Naive thymus-derived CD4-positive, alpha-beta T cell (primary cell): Measurements from ENCODE around the gene FLRT3. TPM values are rescaled to one million over a fixed set of nuclear protein-coding genes. Genes with fewer than 3 reads are reported as not detected.

ENCODE experiments used
- ATAC-seq: fragments of 150-1000 bp; cut with Tn5 transposase; 2 replicates; pipeline ENCODE4 v1.10.0; 2021; ENCODE audit warnings: mild to moderate bottlenecking, moderate library complexity
- CTCF ChIA-PET: fragments of 350-600 bp; sonication (Branson Sonifier 250); formaldehyde crosslinking; loops from one replicate; lab custom pipeline; 2021; ENCODE audit warnings: antibody characterized with exemption; lab: Charles Lee
- POLR2A ChIA-PET: fragments of 350-600 bp; sonication (Branson Sonifier 250); formaldehyde crosslinking; loops from one replicate; lab custom pipeline; 2021; ENCODE audit warnings: antibody characterized with exemption, inconsistent platforms; lab: Charles Lee
- DNase-seq, 9 donors: peaks; one replicate each; pipeline versions ENCODE4 v3.0.0 to v3.0.0-alpha.2; 2020 to 2022; ENCODE audit warnings: mixed read lengths in 1 of 9
- H3K27ac ChIP-seq: one replicate; pipeline ENCODE4 v1.7.0; 2013; ENCODE audit warnings: mild to moderate bottlenecking, low read depth, low read length, moderate library complexity
- H3K27me3 ChIP-seq, 2 donors: one replicate each; pipeline ENCODE4 v1.7.0; 2013; ENCODE audit warnings: low read length in 2 of 2, mild to moderate bottlenecking in 2 of 2, moderate library complexity in 2 of 2; ENCODE audit not compliant: control insufficient read depth in 2 of 2, insufficient read depth in 2 of 2
- H3K36me3 ChIP-seq, 3 experiments: 1 replicate in 2 of 3; 2 replicates in 1 of 3; pipeline ENCODE4 v1.7.0; 2013; ENCODE audit warnings: low read length in 3 of 3, mild to moderate bottlenecking in 3 of 3, moderate library complexity in 1 of 3; ENCODE audit not compliant: insufficient read depth in 3 of 3, control insufficient read depth in 2 of 3
- H3K4me1 ChIP-seq, 2 donors: one replicate each; pipeline ENCODE4 v1.7.0; 2013; ENCODE audit warnings: low read length in 2 of 2, mild to moderate bottlenecking in 2 of 2, moderate library complexity in 1 of 2; ENCODE audit not compliant: control insufficient read depth in 2 of 2, insufficient read depth in 2 of 2
- H3K4me3 ChIP-seq: 2 replicates; pipeline ENCODE4 v1.7.0; 2013; ENCODE audit warnings: mild to moderate bottlenecking, low read length
- H3K9me3 ChIP-seq, 3 experiments: 1 replicate in 2 of 3; 2 replicates in 1 of 3; pipeline ENCODE4 v1.7.0; 2013; ENCODE audit warnings: low read length in 3 of 3; ENCODE audit not compliant: control insufficient read depth in 2 of 3
- H3K27ac Mint-ChIP-seq, 9 donors: one replicate each; pipeline ENCODE4 v1.8.0; 2020 to 2022; ENCODE audit warnings: mixed read lengths in 9 of 9, mild to moderate bottlenecking in 8 of 9, moderate library complexity in 5 of 9, inconsistent platforms in 2 of 9
- H3K27me3 Mint-ChIP-seq, 5 donors: one replicate each; pipeline ENCODE4 v1.8.0; 2021 to 2022; ENCODE audit warnings: mixed read lengths in 5 of 5, mild to moderate bottlenecking in 1 of 5
- H3K36me3 Mint-ChIP-seq, 5 donors: one replicate each; pipeline ENCODE4 v1.8.0; 2020 to 2022; ENCODE audit warnings: mixed read lengths in 5 of 5, mild to moderate bottlenecking in 3 of 5, inconsistent platforms in 1 of 5
- H3K4me1 Mint-ChIP-seq, 7 donors: one replicate each; pipeline ENCODE4 v1.8.0; 2020 to 2022; ENCODE audit warnings: mixed read lengths in 7 of 7, mild to moderate bottlenecking in 3 of 7, inconsistent platforms in 1 of 7
- H3K4me3 Mint-ChIP-seq, 10 donors: one replicate each; pipeline ENCODE4 v1.8.0; 2020 to 2022; ENCODE audit warnings: mild to moderate bottlenecking in 10 of 10, mixed read lengths in 10 of 10, moderate library complexity in 6 of 10, inconsistent platforms in 2 of 10
- H3K9me3 Mint-ChIP-seq, 11 donors: one replicate each; pipeline ENCODE4 v1.8.0; 2020 to 2022; ENCODE audit warnings: mixed read lengths in 11 of 11, mild to moderate bottlenecking in 4 of 11, inconsistent platforms in 1 of 11, moderate library complexity in 1 of 11
- intact Hi-C, 2 donors: fragments of 100-400 bp; cut with micrococcal nuclease; formaldehyde crosslinking; loops; one replicate each; pipeline ENCODE4 v1.15.1; 2023
- polyA plus RNA-seq, 2 donors: library from polyadenylated mRNA; unstranded; fragments of 300-500 nt; fragmentation: Illumina TruSeq; gene quantifications; one replicate each; pipeline ENCODE4 v1.2.3, GENCODE V29; 2021
- total RNA-seq, 6 experiments: library from RNA in 5 of 6; stranded (reverse) in 5 of 6; gene quantifications; 1 replicate in 5 of 6; 2 replicates in 1 of 6; pipeline ENCODE4 v1.2.3 and lab custom pipeline; 2021 to 2026

FLRT3 gene
- total and polyA plus RNA-seq, 7 experiments from 2014 or later: not detected

DNA sequence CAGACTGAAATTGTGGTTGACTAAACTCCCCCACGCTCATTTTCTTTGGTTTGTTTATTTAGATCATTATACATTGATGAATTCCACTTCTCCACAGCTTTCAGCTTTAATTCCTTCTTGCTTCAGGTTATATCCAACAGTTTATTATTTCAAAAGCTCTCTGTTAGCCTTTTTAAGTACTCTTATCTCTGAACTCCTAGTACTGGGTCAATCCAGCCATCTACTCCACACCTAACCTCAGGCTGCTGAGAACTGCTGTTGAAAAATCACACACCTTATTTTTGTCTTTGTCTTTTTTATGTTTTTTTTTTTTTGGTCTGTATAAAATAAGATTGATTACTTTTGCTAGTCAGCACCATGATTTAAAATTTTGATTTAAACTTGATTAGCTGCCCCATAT is 32.9 kb downstream of the FLRT3 start:
- H3K4me3 ChIP-seq: no peak overlapping the region
- H3K9me3 ChIP-seq: no peaks in the 10 kb centered on the region
- Mint-ChIP-seq H3K27ac (no peak overlapping the region), H3K9me3 (peaks cover 0 to 11% (median 4%) of the 10 kb centered on the region in 11 donors), H3K27me3 (no peaks in the 10 kb centered on the region), H3K4me3 (no peak overlapping the region), H3K4me1 (no peaks in the 10 kb centered on the region), H3K36me3 (no peaks in the 10 kb centered on the region)
- no peak for ATAC-seq
- CTCF ChIA-PET: no interaction called here
- no peak for DNase-seq
- no peak overlapping the region for H3K27ac ChIP-seq
- H3K4me1 ChIP-seq: no peaks in the 10 kb centered on the region
- H3K27me3 ChIP-seq: no peaks in the 10 kb centered on the region
- no peaks in the 10 kb centered on the region for H3K36me3 ChIP-seq
- POLR2A ChIA-PET: no interaction called here
- intact Hi-C loops: no loop called here

DNA sequence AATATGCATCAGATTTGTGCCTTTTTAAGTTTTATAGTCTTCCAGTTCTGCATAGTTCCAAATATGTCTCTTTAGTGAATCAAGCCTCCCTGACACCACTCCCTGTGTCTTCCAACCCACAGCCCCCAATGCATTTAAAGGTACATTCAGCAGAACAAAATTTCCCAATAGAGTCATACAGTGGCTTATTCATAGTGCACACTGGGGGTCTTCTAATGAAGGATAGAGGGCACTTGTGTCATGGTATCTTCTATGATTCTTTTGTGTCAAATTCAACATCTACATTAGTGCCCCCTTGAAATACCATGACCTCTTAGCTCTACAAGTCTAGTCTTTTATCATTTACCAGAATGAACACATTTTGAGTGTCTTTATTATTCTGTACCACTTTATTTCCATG is 33.8 kb downstream of the FLRT3 start:
- H3K27me3 ChIP-seq: no peaks in the 10 kb centered on the region
- no peaks in the 10 kb centered on the region for H3K36me3 ChIP-seq
- no peaks in the 10 kb centered on the region for H3K9me3 ChIP-seq
- no peaks in the 10 kb centered on the region for H3K4me1 ChIP-seq
- ChIA-PET POLR2A (no interaction called here), CTCF (no interaction called here)
- Mint-ChIP-seq H3K9me3 (peaks cover under 1 to 12% (median 6%) of the 10 kb centered on the region in 11 donors), H3K27ac (no peak overlapping the region), H3K36me3 (no peaks in the 10 kb centered on the region), H3K27me3 (no peaks in the 10 kb centered on the region), H3K4me3 (no peak overlapping the region), H3K4me1 (no peaks in the 10 kb centered on the region)
- intact Hi-C loops: no loop called here
- no peak overlapping the region for H3K4me3 ChIP-seq
- ATAC-seq (no peak), DNase-seq (no peak)
- H3K27ac ChIP-seq: no peak overlapping the region

DNA sequence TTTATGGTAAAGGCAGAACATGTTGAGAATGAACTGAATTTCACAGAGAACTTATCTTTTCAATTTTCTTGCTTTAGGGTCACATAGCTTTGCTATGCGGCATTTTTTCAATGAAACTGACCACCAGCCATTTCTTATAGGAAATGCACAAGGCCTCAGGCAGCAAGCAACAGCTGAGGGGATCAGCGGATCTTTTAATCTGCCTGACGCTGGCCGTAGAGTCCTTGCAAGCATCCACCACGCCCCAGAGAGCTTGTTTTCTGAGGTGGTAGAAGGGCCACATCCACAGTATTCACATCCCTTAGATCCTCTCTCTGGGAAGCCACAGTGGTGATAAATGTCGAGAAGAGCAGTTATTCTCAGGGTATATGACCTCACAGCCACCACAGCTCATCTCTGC is 34.3 kb downstream of the FLRT3 start:
- intact Hi-C loops: no loop called here
- no peaks in the 10 kb centered on the region for H3K27me3 Mint-ChIP-seq
- CTCF ChIA-PET: no interaction called here

DNA sequence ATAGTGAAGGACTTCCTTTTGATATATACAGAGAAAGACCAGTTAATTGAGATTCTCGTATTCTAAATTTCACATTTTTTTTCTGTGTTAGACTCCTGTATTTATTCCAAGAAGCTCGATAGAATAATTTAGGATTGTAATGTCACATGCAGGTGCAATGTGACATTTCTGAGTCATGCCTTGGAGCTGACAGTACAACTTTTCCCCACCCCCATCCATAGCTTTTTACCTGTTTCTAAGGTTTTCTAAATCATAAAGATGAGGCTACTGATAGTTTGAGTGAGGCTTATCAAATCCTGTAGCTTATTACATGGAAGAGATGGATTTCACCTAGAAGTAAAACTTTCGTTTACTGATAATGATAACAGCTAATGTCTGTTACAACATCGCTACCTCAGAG is 37.6 kb downstream of the FLRT3 start:
- Mint-ChIP-seq H3K4me3 (no peak overlapping the region), H3K27me3 (no peaks in the 10 kb centered on the region), H3K4me1 (no peaks in the 10 kb centered on the region), H3K27ac (no peak overlapping the region), H3K9me3 (peaks cover 0 to 13% (median 10%) of the 10 kb centered on the region in 11 donors), H3K36me3 (no peaks in the 10 kb centered on the region)
- no peaks in the 10 kb centered on the region for H3K36me3 ChIP-seq
- ATAC-seq (no peak), DNase-seq (no peak)
- H3K4me3 ChIP-seq: no peak overlapping the region
- CTCF ChIA-PET: no interaction called here
- H3K27ac ChIP-seq: no peak overlapping the region
- H3K9me3 ChIP-seq: peaks cover 0 to 4% (median 0%) of the 10 kb centered on the region in 3 experiments
- no peaks in the 10 kb centered on the region for H3K27me3 ChIP-seq
- POLR2A ChIA-PET: no interaction called here
- intact Hi-C loops: no loop called here
- no peaks in the 10 kb centered on the region for H3K4me1 ChIP-seq

More for the DNA sequence above, 34.3 kb downstream of the FLRT3 start:
- no peak overlapping the region for H3K27ac Mint-ChIP-seq
- no peak overlapping the region for H3K4me3 Mint-ChIP-seq
- Histone ChIP-seq H3K4me1 (no peaks in the 10 kb centered on the region), H3K27ac (no peak overlapping the region), H3K4me3 (no peak overlapping the region), H3K9me3 (no peaks in the 10 kb centered on the region), H3K27me3 (no peaks in the 10 kb centered on the region), H3K36me3 (no peaks in the 10 kb centered on the region)
- ATAC-seq: no peak
- no peak for DNase-seq
- no peaks in the 10 kb centered on the region for H3K36me3 Mint-ChIP-seq
- no peaks in the 10 kb centered on the region for H3K4me1 Mint-ChIP-seq
- POLR2A ChIA-PET: no interaction called here
- peaks cover 3 to 12% (median 8%) of the 10 kb centered on the region in 11 donors for H3K9me3 Mint-ChIP-seq

DNA sequence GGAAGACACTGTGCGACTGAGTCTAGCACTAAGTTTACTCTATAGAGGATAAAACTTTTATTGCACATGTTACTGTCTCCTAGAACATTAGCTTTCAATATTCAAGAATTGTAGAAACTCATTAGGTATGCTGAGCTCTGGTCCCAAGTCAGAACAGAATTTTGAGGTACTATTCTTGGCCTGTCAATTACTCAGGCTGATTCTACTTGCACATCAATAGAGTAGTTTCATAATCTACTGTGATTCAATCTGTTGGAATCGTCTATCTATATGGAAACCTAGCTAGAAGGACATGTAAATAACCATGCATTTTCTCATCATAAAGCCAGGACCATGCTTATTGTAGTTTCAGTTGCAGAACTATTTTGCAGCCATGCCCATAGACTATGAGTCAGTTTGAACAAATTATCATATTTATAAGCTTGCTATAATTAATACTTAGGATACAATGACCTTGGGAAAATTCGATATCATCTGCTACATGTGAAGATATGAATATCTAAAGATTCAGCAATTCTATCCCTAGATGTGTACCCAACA is 41.6 kb downstream of the FLRT3 start:
- H3K36me3 Mint-ChIP-seq: no peaks in the 10 kb centered on the region
- ChIA-PET POLR2A (no interaction called here), CTCF (no interaction called here)
- H3K4me3 Mint-ChIP-seq: no peak overlapping the region
- Histone ChIP-seq H3K27ac (no peak overlapping the region), H3K4me1 (no peaks in the 10 kb centered on the region), H3K36me3 (no peaks in the 10 kb centered on the region), H3K9me3 (peaks cover 0 to 4% (median 0%) of the 10 kb centered on the region in 3 experiments), H3K27me3 (no peaks in the 10 kb centered on the region), H3K4me3 (no peak overlapping the region)
- ATAC-seq: no peak
- H3K27me3 Mint-ChIP-seq: no peaks in the 10 kb centered on the region
- H3K9me3 Mint-ChIP-seq: peaks cover 0 to 19% (median 7%) of the 10 kb centered on the region in 11 donors
- no peak overlapping the region for H3K27ac Mint-ChIP-seq
- no peaks in the 10 kb centered on the region for H3K4me1 Mint-ChIP-seq
- no peak for DNase-seq
- intact Hi-C loops: no loop called here

DNA sequence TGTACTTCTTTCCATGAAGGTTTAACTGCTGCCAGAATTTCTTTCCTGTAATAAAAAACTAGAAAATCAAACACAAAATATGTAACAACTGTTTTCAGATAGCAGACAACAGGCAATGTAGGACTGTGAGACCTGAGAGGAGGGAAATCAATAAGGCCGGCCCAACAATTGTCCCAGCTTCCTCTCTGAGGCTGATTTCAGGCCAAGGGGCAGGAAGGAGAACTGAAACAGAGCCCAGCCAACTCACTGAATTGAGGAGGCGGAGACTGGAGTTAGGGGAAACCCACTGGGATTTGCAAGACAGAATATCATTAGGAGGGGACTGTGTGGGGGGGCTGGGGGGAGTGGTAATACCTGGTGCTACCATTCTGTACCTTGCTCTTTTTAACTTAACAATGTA is 42.2 kb downstream of the FLRT3 start:
- H3K4me3 ChIP-seq: no peak overlapping the region
- peaks cover 0 to 20% (median 7%) of the 10 kb centered on the region in 11 donors for H3K9me3 Mint-ChIP-seq
- intact Hi-C loops: no loop called here
- no peak overlapping the region for H3K27ac ChIP-seq
- no peaks in the 10 kb centered on the region for H3K27me3 ChIP-seq
- no peaks in the 10 kb centered on the region for H3K27me3 Mint-ChIP-seq
- no peaks in the 10 kb centered on the region for H3K36me3 Mint-ChIP-seq
- DNase-seq (no peak), ATAC-seq (no peak)
- no peak overlapping the region for H3K4me3 Mint-ChIP-seq
- H3K36me3 ChIP-seq: no peaks in the 10 kb centered on the region
- H3K27ac Mint-ChIP-seq: no peak overlapping the region
- no peaks in the 10 kb centered on the region for H3K4me1 ChIP-seq
- peaks cover 0 to 4% (median 0%) of the 10 kb centered on the region in 3 experiments for H3K9me3 ChIP-seq
- no peaks in the 10 kb centered on the region for H3K4me1 Mint-ChIP-seq
- ChIA-PET POLR2A (no interaction called here), CTCF (no interaction called here)

DNA sequence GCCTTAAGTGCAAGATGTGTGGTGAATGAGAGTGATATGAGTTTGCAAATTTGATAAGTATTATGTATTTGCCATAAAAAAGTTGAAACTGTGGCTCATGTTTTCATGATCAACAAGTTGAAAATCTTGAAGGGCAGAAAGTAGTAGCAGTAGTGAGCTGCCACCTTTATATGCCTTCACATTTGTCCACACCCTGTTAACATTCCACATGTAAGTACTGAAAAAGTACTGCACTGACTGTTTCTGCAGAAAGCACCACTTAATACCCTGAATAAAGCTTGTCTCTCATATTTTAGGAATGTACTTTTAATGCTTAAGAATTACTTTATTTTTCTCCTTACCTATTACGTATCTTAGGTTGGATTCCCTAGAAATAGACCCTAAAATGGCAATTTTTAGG is 45.9 kb downstream of the FLRT3 start:
- ATAC-seq (no peak), DNase-seq (no peak)
- H3K27me3 Mint-ChIP-seq: no peaks in the 10 kb centered on the region
- Histone ChIP-seq H3K9me3 (peaks cover 0 to 4% (median 0%) of the 10 kb centered on the region in 3 experiments), H3K27me3 (no peaks in the 10 kb centered on the region), H3K4me3 (no peak overlapping the region), H3K36me3 (no peaks in the 10 kb centered on the region), H3K4me1 (no peaks in the 10 kb centered on the region), H3K27ac (no peak overlapping the region)
- ChIA-PET CTCF (no interaction called here), POLR2A (no interaction called here)
- peaks cover 0 to 20% (median 3%) of the 10 kb centered on the region in 11 donors for H3K9me3 Mint-ChIP-seq
- no peak overlapping the region for H3K27ac Mint-ChIP-seq
- H3K4me3 Mint-ChIP-seq: no peak overlapping the region
- intact Hi-C loops: no loop called here
- peaks cover 0 to 3% (median 0%) of the 10 kb centered on the region in 5 donors for H3K36me3 Mint-ChIP-seq
- no peaks in the 10 kb centered on the region for H3K4me1 Mint-ChIP-seq
